IPS-NIHi7 (cell line): ENCODE measurements around the gene TEAD2.
"Not testable (repeated sequence)": the region's sequence is repeated elsewhere in the genome, so short reads cannot be mapped to it uniquely, and the experiment has no call there.

Source experiments
- DNase-seq: peaks from one replicate; pipeline ENCODE4 v3.0.0; 2012; ENCODE audit warnings: mixed read lengths; ENCODE audit errors: extremely low spot score

The TEAD2 gene

DNA sequence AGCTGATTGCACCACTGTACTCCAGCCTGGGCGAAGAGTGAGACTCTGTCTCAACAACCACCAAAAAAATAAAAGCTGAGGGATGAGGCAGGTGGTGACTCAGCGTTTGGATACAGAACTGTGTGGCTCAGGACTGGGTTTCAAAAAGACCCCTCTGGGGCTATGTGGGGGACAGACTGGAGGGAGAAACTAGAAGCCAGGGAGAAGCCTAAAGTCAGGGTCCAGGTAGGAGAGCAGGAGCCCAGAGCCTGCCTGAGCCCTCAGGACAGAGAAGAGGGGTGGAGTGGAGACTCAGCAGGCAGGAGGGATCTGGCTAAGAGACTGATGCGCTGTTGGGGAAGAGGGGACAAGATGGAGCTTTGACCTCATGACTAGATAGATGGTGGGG lies 28.8 kb downstream of the TEAD2 start:
- no peak for DNase-seq

DNA sequence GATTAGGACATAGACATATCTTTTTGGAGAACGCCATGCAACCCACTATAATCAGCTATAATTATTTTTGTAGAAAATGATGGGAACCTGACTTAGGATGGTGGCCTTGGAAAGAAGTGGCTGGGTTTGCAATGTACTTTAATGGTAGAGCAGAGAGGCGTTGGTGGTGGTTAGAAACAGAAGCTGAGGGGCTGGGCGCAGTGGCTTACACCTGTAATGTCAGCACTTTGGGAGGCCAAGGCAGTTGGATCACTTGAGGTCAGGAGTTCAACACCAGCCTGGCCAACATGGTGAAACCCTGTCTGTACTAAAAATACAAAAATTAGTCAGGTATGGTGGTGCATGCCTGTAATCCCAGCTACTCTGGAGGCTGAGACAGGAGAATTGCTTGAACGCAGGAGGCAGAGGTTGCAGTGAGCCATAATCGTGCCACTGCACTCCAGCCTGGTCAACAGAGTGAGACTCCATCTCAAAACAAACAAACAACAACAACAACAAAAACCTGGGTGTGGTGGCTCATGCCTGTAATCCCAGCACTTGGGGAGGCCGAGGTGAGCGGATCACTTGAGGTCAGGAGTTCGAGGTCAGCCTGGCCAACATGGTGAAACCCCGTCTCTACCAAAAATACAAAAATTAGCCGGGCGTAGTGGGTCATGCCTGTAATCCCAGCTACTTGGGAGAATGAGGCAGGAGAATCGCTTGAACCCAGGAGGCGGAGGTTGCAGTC lies 29.4 kb downstream of the TEAD2 start:
- DNase-seq, result not testable (repeated sequence)

DNA sequence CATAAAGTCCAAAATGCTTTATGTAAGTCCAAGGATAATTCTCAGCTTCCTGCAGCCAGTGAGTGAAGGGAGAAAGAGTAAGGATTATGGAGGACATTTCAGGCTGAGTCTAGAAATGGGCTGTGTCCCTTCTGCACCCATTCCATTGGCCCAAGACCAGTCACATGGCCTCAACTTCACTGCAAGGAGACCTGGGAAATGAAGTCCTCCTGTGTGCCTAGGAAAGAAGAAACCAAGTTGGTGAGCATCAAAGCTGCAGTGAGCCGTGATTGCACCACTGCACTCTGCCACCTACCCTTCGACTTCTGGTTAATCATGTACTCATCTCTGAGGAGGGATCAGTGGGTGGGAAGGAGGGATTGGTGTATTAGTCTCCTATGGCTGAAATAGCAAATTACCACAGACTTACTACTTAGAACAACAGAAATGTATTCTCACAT lies 30.6 kb downstream of the TEAD2 start:
- DNase-seq, result peak; percentile 72

DNA sequence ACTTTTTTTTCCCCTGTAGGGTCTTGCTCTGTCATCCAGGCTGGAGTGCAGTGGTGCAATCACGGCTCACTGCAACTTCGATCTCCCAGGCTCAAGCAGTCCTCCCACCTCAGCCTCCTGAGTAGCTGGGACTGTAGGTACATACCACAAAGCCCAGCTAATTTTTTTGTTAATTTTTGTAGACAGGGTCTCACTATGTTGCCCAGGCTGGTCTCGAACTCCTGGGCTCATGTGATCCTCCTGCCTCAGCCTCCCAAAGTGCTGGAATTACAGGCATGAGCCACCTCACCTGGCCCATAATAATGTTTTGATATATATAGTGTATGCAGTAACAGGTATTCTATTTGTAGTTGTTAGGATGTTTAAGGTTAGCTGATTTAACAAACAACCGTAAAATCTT lies 31.0 kb downstream of the TEAD2 start:
- DNase-seq, result not testable (repeated sequence)

DNA sequence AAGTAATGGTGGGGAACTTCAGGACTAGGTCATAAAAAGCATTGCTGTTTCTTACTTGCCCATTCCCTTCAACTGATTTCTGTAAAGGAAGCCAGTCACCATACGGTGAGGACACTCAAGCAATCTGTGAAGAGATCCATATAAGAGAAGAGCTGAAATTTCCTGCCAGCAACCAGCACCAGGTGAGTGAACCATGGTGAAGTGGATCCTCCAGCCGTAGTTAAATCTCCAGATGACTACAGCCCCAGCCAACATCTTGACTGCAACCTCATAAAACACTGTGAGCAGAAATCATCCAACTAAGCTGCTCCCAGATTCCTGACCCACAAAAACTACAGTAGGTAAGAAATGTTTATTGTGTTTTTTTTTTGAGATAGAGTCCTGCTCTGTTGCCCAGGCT lies 33.5 kb downstream of the TEAD2 start:
- DNase-seq, result no peak

DNA sequence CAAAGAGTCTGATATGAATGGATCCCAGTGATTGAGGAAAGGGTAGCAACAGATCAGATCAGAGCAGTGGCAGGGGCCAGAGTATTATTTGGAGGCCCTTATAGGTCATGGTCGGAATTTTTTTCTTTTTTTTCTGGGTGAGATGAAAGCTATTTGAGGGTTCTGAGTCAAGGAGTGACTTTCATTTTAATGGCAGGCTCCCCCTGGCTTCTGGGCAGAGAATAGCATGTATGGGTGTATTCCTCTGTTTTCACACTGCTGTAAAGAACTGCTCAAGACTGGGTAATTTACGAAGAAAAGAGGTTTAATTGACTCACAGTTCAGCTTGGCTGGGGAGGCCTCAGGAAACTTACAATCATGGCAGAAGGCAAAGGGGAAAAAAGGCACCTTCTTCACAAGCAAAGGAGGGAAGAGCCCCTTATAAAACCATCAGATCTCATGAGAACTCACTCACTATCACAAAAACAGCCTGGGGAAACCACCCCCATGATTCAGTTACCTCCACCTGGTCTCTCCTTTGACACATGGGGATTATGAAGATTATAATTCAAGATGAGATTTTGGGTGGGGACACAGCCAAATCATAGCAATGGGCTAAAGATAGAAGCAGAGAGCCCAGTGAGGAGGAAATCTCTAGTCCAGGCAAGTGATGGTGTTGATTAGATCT lies 34.2 kb downstream of the TEAD2 start:
- DNase-seq, result peak; percentile 58

DNA sequence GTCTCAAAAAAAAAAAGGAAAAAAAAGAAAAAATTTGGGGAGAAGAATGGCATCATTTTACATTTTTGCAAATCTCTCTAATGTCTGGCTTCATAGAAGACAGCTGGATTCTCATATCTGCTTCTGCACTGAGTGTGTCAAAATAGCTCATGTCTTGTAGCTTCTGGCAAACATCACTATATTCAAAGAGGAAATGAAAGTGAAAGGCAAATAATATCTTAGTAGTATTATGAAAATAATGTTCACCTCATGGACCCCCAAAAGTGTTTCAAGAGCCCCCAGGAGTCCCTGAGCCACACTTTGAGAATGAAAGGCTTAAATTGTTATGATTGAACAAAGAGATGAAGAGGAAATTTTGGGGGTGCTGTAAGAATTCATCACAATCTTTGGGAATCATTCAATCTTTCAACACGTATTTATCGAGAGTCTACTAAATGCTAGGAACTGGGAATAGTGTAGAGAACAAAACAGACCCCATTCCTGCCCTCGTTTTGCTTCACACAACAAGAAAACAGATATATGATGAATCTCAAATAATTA lies 36.0 kb downstream of the TEAD2 start:
- DNase-seq, result no peak

DNA sequence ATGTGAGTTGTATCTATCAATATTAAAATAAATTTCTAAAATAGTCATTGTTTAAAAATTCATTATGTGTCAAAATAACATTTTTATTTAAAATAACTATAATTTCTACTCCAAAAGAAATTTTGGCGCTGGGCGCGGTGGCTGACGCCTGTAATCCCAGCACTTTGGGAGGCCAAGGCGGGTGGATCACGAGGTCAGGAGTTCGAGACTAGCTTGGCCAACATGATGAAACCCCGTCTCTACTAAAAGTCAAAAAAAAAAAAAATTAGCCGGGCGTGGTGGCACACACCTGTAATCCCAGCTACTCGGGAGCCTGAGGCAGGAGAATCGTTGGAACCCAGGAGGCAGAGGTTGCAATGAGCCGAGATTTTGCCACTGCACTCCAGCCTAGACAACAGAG lies 36.5 kb downstream of the TEAD2 start:
- DNase-seq, result not testable (repeated sequence)

DNA sequence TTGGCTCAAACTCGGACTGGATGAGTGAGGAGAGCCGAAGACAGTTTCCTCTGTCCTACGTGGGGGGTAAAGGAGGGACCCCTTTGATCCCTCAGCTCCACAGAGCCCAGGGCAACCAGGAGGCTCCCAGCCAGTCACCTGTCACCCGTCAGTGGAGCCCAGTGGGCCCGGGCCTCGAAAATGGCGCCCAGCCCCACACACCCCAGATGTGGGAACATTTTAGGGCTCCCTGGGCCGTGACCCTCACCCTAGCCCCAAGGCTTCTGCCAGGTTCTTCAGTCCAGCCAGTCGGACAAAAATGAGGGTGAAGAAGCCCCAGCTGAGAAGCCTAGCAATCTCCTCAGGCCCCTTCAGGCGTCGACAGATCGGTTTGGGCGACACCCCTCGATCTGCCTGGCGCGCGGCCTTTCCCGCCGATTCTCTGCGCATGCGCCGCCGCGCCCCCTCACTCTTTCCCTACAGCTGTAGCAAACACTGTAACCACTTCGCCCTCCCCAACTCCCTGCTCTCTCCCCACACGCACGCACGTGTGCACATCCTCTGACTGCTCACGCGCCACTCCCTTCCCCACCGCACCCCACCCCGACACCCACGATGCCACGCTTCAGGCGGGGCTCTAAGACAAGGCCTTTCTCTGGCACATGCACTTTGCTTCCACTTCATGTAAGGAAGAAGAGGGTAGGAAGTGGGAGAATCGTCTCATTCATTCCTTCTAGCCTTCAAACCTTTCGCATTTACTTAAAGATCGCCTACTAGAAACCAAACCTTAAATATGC lies 37.2 kb downstream of the TEAD2 start, which contains the start of gene SLC6A16:
Gene SLC6A16, minus strand, starts transcription at position 391 of the 776 bp plus-strand sequence. CDS start 13,844 bp downstream, outside the sequence.
- DNase-seq, result no peak

DNA sequence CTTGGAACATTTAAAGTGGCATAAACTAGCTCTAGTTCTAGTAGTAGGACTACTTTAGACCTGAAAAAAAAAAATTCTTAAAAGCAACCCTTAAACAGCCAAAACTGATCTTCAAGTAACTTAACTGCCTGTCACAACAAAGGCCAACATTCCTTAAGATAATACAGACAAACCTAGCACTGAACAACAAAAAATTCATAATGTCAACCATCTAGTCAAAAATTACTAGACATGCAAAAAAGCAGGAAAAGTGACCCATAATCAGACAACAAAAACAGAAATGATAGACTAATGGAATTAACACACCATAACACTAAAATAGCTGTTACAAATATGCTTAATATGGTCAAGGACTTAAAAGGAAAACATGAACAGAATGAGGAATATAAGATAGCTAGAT lies 43.9 kb downstream of the TEAD2 start:
- DNase-seq, result no peak

DNA sequence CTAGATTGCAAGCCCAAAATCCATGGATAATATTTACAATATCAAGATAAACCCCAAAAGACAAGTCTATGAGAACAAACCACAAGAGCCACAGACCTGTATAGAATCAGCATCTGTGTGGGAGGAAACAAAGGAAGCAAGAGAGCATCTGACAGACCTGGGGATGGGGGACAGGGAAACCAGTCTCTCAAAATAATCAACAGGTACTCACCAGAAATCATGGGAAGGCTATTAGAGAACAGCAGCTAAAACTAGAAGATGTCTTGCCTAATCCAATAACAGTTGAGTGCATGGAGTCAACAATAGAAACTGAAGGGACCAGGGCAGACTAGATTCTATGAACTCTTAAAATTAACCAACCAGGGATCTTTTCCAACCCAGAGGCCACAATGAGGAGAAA lies 45.9 kb downstream of the TEAD2 start:
- no peak for DNase-seq

DNA sequence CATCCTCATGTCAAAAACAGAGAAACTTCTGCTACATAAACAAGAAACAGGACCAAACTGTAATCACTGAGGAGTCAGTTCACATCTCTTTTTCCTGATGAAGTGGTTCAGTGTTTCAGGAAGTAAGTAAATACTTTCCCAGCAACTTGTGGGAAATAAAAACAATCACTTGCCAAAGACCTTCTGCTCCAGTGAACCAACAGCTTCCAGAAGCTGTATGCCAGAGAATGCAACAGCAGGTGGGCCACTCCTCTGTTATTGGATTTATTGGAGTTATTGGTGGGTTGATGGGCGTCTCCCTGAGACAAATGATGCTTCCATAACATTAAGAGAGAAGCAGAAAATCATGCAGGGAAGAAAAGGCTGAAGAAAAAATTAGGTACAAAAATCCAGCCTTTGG lies 47.1 kb downstream of the TEAD2 start:
- no peak for DNase-seq

DNA sequence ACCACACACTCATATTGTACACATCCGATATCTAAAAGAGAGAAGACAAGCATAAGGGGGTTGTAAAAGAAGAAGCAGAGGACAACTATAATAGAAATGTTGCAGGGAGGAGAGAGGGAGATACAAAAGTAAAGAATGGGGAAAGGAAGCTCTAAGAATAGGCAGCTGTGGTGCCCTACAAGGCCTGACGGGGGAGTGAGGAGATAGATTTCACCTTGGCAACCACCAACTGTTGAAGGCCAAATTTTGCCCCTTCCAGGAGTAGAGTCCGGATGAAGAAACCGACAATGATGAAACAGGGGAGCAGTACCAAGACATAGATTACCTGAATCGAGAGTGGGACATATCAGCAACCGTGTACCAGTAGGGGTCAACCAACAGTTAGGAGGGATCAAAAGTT lies 53.1 kb downstream of the TEAD2 start:
- no peak for DNase-seq

DNA sequence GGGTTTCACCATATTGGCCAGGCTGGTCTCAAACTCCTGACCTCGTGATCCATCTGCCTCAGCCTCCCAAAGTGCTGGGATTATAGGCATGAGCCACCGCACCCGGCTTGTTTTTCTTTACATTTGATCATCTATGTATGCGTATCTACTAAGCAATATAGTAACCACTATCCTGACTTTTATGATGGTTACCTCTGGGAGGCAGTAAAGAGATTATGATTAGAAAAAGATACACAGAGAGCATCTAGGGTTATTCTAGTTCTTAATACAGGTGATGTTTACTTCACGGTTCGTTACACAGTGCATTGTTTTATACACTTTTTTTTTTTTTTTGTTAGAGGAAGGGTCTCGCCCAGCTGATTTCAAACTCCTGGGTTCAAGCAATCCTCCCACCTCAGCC lies 55.5 kb downstream of the TEAD2 start:
- DNase-seq, result not testable (repeated sequence)

DNA sequence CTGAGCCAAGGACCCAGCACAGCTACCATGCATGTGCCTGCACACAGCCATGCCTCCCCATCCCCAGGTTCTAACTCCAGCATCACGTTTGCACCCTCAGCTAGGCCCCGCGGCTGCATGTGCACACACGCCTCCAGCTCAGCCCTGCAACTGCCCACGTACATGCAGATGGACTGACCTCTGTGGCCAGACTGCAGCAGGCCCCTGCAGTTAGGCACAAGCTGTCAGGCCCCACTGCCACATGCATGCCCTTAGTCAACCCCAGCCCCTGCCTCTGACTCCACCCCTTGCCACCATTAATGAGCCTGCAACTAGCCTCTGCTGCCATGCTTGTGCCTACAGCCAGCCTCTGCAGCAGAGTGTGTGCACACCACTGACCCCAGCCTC lies 60.4 kb downstream of the TEAD2 start:
- no peak for DNase-seq

DNA sequence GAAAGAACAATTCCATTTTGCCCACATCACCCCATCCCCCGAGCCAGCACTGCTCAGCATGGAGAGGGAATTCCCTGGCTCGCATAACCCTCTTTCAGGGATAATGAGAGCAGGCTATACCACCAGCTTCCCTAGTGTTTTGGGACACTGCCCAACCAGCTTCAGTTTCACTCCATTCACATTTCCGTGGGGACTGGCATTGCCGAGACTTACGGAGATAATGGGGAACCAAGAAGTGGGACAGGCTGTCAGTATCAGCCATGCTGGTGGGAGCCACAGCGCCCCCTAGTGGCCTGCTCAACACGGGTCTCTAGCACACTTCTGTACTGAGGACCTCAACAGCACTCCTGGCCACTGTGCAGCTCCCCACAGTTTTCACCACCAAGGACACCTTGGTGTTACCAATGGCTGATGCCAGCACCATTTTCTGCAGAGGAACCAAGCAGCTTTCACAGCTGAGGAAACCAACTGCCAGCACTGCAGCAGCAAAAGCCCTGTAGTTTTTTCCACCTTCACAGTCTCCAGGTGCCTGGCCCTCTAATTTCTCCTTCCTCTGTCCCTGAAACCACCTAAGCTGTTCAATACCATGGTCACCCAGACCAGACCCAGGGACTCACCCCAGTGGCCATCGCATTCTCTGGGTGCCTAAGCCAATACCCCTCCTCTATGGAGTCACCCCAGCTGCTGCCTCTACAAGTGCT lies 60.9 kb downstream of the TEAD2 start:
- peak; percentile 96 for DNase-seq

DNA sequence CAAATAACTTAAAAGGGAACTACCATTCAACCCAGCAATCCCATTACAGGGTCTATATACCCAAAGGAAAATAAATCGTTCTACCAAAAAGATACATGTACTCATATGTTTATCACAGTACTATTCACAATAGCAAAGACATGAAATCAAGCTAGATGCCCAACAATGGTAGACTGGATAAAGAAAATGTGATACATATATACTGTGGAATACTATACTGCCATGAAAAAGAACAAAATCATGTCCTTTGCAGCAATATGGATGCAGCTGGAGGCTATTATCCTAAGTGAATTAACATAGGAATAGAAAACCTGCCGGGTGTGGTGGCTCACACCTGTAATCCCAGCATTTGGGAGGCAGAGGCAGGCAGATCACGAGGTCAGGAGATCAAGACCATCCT lies 63.6 kb downstream of the TEAD2 start:
- not testable (repeated sequence) for DNase-seq

DNA sequence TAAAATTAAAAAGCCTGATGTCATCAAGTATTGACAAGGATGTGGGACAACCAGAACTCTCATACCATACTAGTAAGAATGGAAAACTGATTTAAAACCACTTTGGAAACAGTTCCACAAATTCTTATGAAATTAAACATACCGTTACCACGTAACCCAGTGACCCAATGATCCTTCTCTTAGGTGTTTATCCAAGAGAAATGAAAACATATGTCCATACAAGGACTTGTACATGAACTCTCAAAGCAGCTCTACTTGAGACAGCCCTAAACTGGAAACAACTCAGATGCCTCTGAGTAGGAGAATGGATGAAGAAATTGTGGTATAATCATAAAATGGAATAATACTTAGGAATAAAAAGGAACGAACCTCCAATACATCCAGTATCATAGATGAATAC lies 64.8 kb downstream of the TEAD2 start:
- DNase-seq, result no peak

DNA sequence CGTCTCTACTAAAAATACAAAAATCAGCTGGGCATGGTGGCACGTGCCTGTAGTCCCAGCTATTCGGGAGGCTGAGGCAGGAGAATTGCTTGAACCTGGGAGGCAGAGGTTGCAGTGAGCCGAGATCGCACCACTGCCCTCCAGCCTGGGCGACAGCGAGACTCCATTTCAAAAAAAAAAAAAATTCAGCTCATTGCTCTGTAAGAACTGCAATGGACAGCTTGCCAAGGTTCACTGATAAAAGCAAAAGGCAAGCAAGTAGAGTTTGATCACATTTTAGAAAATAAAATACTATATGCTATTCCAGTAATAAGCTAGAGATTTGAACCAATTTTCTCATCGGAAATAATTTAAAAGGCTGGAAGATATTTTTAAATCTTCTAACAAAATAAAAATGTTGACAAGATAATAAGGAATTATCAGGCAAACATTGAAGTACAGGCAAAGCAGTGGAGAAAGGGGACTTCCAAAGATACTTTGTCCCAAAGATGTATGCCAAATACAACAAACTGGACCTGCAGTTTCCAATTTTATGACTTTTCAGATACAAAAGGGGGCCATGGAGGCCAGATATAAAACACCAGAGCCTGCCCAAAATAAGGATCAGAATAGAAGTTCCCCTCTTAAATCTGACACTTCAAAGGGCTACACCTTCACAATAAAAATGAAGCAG lies 66.9 kb downstream of the TEAD2 start:
- DNase-seq, result no peak

DNA sequence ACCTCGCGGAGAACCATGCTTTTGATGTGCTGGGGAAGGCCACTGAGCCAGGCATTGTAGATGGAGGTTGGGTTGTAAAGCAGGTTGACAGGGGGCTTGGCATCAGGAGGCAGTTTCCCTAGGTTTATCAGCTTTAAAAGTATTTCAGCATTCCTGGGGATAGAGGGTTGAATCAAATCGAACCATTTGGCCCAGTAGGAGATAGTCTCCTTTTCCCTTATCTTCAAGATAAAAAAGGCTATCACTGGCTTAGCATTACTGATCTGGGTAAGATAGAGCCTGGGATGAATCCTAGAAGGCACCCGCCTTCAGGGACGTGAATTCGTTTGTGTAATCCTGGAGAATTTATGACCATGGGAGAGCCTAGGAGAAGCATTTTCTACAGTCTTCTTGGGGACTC lies 67.8 kb downstream of the TEAD2 start:
- DNase-seq, result no peak
